GM19372 (cell line): ENCODE results near the gene GALNT2.
A peak's percentile ranks its signal among the peaks of the same experiment; 100 is the strongest.

Experiments used
- ATAC-seq: cut with Tn5 transposase; IDR thresholded peaks from one replicate; pipeline ENCODE4 v1.9.1; 2021; ENCODE audit warnings: mild to moderate bottlenecking, low read depth, moderate library complexity; ENCODE audit not compliant: unreplicated experiment

GALNT2 gene

GRCh38 chr1:230049731-230050130, 17.3 kb upstream of the GALNT2 start:
- ATAC-seq: no peak

GRCh38 chr1:230050973-230051735, 15.9 kb upstream of the GALNT2 start:
- no peak for ATAC-seq

GRCh38 chr1:230052018-230052417, 15.0 kb upstream of the GALNT2 start:
- ATAC-seq: no peak

GRCh38 chr1:230052665-230053064, 14.4 kb upstream of the GALNT2 start:
- no peak for ATAC-seq

GRCh38 chr1:230054092-230054749, 12.8 kb upstream of the GALNT2 start:
- ATAC-seq: no peak

- no peak for ATAC-seq
Measured at GRCh38 chr1:230056098-230056497, 10.9 kb upstream of the GALNT2 start.

GRCh38 chr1:230057100-230057499, 9.9 kb upstream of the GALNT2 start:
- ATAC-seq: no peak

GRCh38 chr1:230057681-230058565, 9.1 kb upstream of the GALNT2 start:
- no peak for ATAC-seq

GRCh38 chr1:230058626-230059025, 8.4 kb upstream of the GALNT2 start:
- ATAC-seq: no peak

GRCh38 chr1:230061801-230062200, 5.2 kb upstream of the GALNT2 start:
- no peak for ATAC-seq

GRCh38 chr1:230062521-230062920, 4.5 kb upstream of the GALNT2 start:
- no peak for ATAC-seq

- ATAC-seq: no peak
Measured at GRCh38 chr1:230064283-230064682, 2.8 kb upstream of the GALNT2 start.

- no peak for ATAC-seq
Measured at GRCh38 chr1:230065161-230065560, 1.9 kb upstream of the GALNT2 start.

- ATAC-seq: no peak
Measured at GRCh38 chr1:230065571-230065970, 1.5 kb upstream of the GALNT2 start.

- no peak for ATAC-seq
Measured at GRCh38 chr1:230066031-230066430, 1.0 kb upstream of the GALNT2 start.

- peak; percentile 21 for ATAC-seq
Measured at GRCh38 chr1:230067419-230067870, 407 bp downstream of the GALNT2 start.

- no peak for ATAC-seq
Measured at GRCh38 chr1:230067871-230068620, 1.0 kb downstream of the GALNT2 start.

GRCh38 chr1:230068621-230068873, 1.5 kb downstream of the GALNT2 start:
- no peak for ATAC-seq

GRCh38 chr1:230068952-230069684, 2.1 kb downstream of the GALNT2 start:
- no peak for ATAC-seq

GRCh38 chr1:230069796-230070195, 2.8 kb downstream of the GALNT2 start:
- ATAC-seq: no peak
